Panc1 (cell line): Measurements from ENCODE around the gene PRRG4. TPM values are rescaled to one million over a fixed set of nuclear protein-coding genes. Genes with fewer than 3 reads are reported as not detected.

Experiments
- ATAC-seq: fragments of 200-7000 bp; cut with Tn5 transposase; 2 replicates; pipeline ENCODE4 v1.9.1; 2020; ENCODE audit warnings: mild to moderate bottlenecking, moderate library complexity
- BruUV-seq: library from RNA; stranded (reverse); fragments of 400-500 nt; replicated peaks from 2 replicates; lab custom pipeline; 2021; lab: Mats Ljungman, UMichigan
- CTCF ChIA-PET: fragments of 300-600 bp; sonication (Branson Sonifier 250); formaldehyde crosslinking; loops from one replicate; lab custom pipeline; 2022; ENCODE audit warnings: antibody characterized with exemption; lab: Charles Lee
- POLR2A ChIA-PET: fragments of 300-600 bp; sonication (Branson Sonifier 250); formaldehyde crosslinking; loops from one replicate; lab custom pipeline; 2022; ENCODE audit warnings: antibody characterized with exemption; lab: Charles Lee
- DNase-seq: peaks from one replicate; pipeline ENCODE4 v3.0.0-alpha.2; 2010; ENCODE audit warnings: low read depth, low spot score
- H3K27ac ChIP-seq: 2 replicates; pipeline ENCODE4 v1.5.1; 2011; ENCODE audit warnings: mild to moderate bottlenecking, low read length, inconsistent platforms
- H3K27me3 ChIP-seq: fragments of 200-500 bp; sonication (Bioruptor generic); 2 replicates; pipeline ENCODE4 v1.6.0; 2014; ENCODE audit warnings: low read length, inconsistent platforms; ENCODE audit not compliant: control insufficient read depth, insufficient read depth
- H3K36me3 ChIP-seq: fragments of 200-500 bp; sonication (Bioruptor generic); 2 replicates; pipeline ENCODE4 v1.5.1; 2014; ENCODE audit warnings: inconsistent platforms, mild to moderate bottlenecking, low read length, moderate library complexity; ENCODE audit not compliant: control insufficient read depth, insufficient read depth
- H3K4me1 ChIP-seq: 2 replicates; pipeline ENCODE4 v1.5.1; 2011; ENCODE audit warnings: inconsistent platforms, mild to moderate bottlenecking, low read length, moderate library complexity; ENCODE audit not compliant: control insufficient read depth, insufficient read depth
- H3K4me3 ChIP-seq, 2 experiments: 2 replicates each; pipeline ENCODE4 v1.5.1; 2011 to 2012; ENCODE audit warnings: low read depth in 2 of 2, low read length in 2 of 2, mild to moderate bottlenecking in 2 of 2, inconsistent platforms in 1 of 2, moderate library complexity in 1 of 2
- H3K9me3 ChIP-seq: fragments of 200-500 bp; sonication (Bioruptor generic); 2 replicates; pipeline ENCODE4 v1.5.1; 2014; ENCODE audit warnings: low read depth, mild to moderate bottlenecking, inconsistent platforms, low read length, moderate library complexity; ENCODE audit not compliant: control insufficient read depth, insufficient read depth
- CTCF ChIP-seq: fragments of 450-650 bp; IDR thresholded peaks from 2 replicates; pipeline ENCODE4 v1.5.1; 2017; ENCODE audit warnings: mild to moderate bottlenecking
- POLR2AphosphoS5 ChIP-seq: IDR thresholded peaks from 2 replicates; pipeline ENCODE4 v1.6.1; 2012; ENCODE audit warnings: mild to moderate bottlenecking, low read depth, low read length, moderate library complexity
- REST ChIP-seq, 2 experiments: IDR thresholded peaks; 2 replicates each; pipeline ENCODE4 v1.6.1; 2011 to 2012; ENCODE audit warnings: low read depth in 2 of 2, control low read depth in 1 of 2, low read length in 1 of 2, mild to moderate bottlenecking in 1 of 2, moderate library complexity in 1 of 2; ENCODE audit not compliant: insufficient read depth in 1 of 2
- SIN3A ChIP-seq: IDR thresholded peaks from 2 replicates; pipeline ENCODE4 v1.6.1; 2012; ENCODE audit warnings: low read depth, mild to moderate bottlenecking, low read length, moderate library complexity, borderline replicate concordance; ENCODE audit not compliant: insufficient read depth
- TCF7L2 ChIP-seq: IDR thresholded peaks from 2 replicates; pipeline ENCODE4 v1.6.1; 2011; ENCODE audit warnings: mild to moderate bottlenecking, low read depth, low read length, inconsistent platforms
- in situ Hi-C: cut with HindIII; loops from 2 replicates; pipeline ENCODE4 v1.10.0; 2016; ENCODE audit warnings: low sequenced_read_pairs, low pct_unique_long_range_greater_than_20kb
- intact Hi-C: fragments of 100-400 bp; cut with micrococcal nuclease; formaldehyde crosslinking; loops from one replicate; pipeline ENCODE4 v1.10.0; 2022; ENCODE audit not compliant: unreplicated experiment
- total RNA-seq: library from RNA; stranded (reverse); gene quantifications from one replicate; pipeline ENCODE4 v1.2.1, GENCODE V29; 2021; ENCODE audit not compliant: unreplicated experiment

The PRRG4 gene
- total RNA-seq, 1 experiment from 2014 or later, result 0.87 TPM

- intact Hi-C loops (no loop called here), in situ Hi-C loops (no loop called here)
- Histone ChIP-seq H3K27ac (peak overlapping the region; percentile 98), H3K4me3 (peak overlapping the region in 1 of 2 experiments; percentile 83; a peak in 2 of 4 replicates), H3K9me3 (no peaks in the 10 kb centered on the region), H3K27me3 (no peaks in the 10 kb centered on the region), H3K36me3 (no peaks in the 10 kb centered on the region; the same call in 1 of the 2 replicates), H3K4me1 (peaks cover 27% of the 10 kb centered on the region)
- no peak for ATAC-seq
- no peak for DNase-seq
- CTCF ChIA-PET, result no interaction called here
- POLR2A ChIA-PET, result no interaction called here
- TF ChIP-seq REST (IDR thresholded peaks at IDR 0.05; ENCODE audit: insufficient read depth in 1 of 2, low read depth in 2 of 2, low read length in 1 of 2), result no peak
- TF ChIP-seq SIN3A, result no peak
- TF ChIP-seq CTCF, result no peak
- no peak for TF ChIP-seq TCF7L2
- no peak for TF ChIP-seq POLR2AphosphoS5
- BruUV-seq, result no TSS peak
These were observed 61.3 kb downstream of the PRRG4 start for GRCh38 chr11:32890843-32891656.

- POLR2A ChIA-PET, result interaction anchor here (0.5 to 0.7 kb wide), 2 partner anchors 12 to 1379 kb away, joined by 3 to 6 read pairs; no protein-coding TSS in a partner anchor
- DNase-seq (no peak), ATAC-seq (no peak)
- Histone ChIP-seq H3K27ac (peak overlapping the region; percentile 98), H3K27me3 (no peaks in the 10 kb centered on the region), H3K4me1 (peaks cover 27% of the 10 kb centered on the region), H3K36me3 (no peaks in the 10 kb centered on the region; the same call in 1 of the 2 replicates), H3K9me3 (no peaks in the 10 kb centered on the region), H3K4me3 (peak overlapping the region; percentile 83 to 95)
- CTCF ChIA-PET, result interaction anchor here (0.6 kb wide), 1 partner anchor 21 kb away, joined by 7 read pairs; no protein-coding TSS in a partner anchor
- TSS peak; percentile 92 for BruUV-seq
- in situ Hi-C loops, result no loop called here
- TF ChIP-seq CTCF, result no peak
- TF ChIP-seq REST (IDR thresholded peaks at IDR 0.05; ENCODE audit: insufficient read depth in 1 of 2, low read depth in 2 of 2, low read length in 1 of 2), result no peak
- no peak for TF ChIP-seq SIN3A
- intact Hi-C loops, result no loop called here
These were observed 62.1 kb downstream of the PRRG4 start for GRCh38 chr11:32891657-32892354.
